AG10803 (cell line): ENCODE measurements around the gene GALNTL6.
"Not testable (repeated sequence)": the region's sequence is repeated elsewhere in the genome, so short reads cannot be mapped to it uniquely, and the experiment has no call there.

Experiments used
- DNase-seq: peaks from one replicate; pipeline ENCODE4 v3.0.0; 2010; ENCODE audit warnings: low read depth
- H3K4me3 ChIP-seq: 2 replicates; pipeline ENCODE4 v1.5.1; 2011; ENCODE audit warnings: mild to moderate bottlenecking, low read length, control low read depth
- TF ChIP-seq, protein P1 (sequence below): conservative IDR thresholded peaks from 2 replicates; pipeline ENCODE4 v1.5.1; 2011; ENCODE audit warnings: mild to moderate bottlenecking, low read length, control low read depth, inconsistent platforms

GALNTL6 gene

GRCh38 chr4:173014113-173014558 lies 1200.9 kb downstream of the GALNTL6 start:
- TF ChIP-seq, protein P1, sequence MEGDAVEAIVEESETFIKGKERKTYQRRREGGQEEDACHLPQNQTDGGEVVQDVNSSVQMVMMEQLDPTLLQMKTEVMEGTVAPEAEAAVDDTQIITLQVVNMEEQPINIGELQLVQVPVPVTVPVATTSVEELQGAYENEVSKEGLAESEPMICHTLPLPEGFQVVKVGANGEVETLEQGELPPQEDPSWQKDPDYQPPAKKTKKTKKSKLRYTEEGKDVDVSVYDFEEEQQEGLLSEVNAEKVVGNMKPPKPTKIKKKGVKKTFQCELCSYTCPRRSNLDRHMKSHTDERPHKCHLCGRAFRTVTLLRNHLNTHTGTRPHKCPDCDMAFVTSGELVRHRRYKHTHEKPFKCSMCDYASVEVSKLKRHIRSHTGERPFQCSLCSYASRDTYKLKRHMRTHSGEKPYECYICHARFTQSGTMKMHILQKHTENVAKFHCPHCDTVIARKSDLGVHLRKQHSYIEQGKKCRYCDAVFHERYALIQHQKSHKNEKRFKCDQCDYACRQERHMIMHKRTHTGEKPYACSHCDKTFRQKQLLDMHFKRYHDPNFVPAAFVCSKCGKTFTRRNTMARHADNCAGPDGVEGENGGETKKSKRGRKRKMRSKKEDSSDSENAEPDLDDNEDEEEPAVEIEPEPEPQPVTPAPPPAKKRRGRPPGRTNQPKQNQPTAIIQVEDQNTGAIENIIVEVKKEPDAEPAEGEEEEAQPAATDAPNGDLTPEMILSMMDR: no peak
- H3K4me3 ChIP-seq: no peak overlapping the region
- DNase-seq: no peak

GRCh38 chr4:173014836-173015235 lies 1201.6 kb downstream of the GALNTL6 start:
- TF ChIP-seq, protein P1: no peak
- no peak for DNase-seq
- no peak overlapping the region for H3K4me3 ChIP-seq

DNA sequence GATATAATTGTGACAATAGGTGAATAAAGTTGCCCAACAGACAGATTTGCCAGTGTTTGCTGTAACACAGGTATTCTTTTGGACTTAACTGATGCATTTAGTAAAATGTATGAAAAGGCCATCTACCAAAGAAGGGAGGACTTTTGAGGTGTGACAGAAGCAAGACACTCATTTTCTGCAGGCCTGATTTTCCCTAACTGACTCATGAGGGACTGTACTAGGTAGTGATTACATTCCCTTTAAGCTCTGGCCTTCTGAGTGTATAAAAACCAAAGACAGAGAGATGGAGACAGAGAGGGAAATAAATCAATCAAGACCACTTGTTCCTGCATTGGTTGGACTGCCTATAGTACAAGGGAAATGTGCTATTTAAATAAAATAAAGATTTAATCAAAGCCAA lies 1204.6 kb downstream of the GALNTL6 start:
- DNase-seq: no peak

GRCh38 chr4:173018446-173018845 lies 1205.2 kb downstream of the GALNTL6 start:
- TF ChIP-seq, protein P1: no peak
- H3K4me3 ChIP-seq: no peak overlapping the region
- DNase-seq: no peak

More for the DNA sequence above, 1204.6 kb downstream of the GALNTL6 start:
- TF ChIP-seq, protein P1: no peak
- no peak overlapping the region for H3K4me3 ChIP-seq

DNA sequence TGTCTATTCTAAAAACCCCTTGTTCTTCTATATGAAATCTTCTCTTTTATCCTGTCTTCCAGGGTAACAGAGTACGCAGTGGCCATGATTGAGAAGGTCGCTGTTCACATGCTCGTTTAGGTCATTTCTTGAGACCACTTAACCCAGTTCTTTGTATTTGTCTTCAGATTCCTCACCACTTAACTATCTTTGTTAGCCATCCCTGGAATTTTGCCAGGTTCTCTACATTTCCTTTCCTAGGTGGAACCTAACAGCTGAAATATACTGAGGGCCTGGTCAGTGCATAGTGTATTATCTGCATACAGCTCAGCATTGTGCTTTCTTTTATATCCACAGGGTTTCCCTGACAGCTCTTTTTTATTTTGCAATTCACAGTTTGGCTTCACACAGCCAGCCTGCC lies 1206.5 kb downstream of the GALNTL6 start:
- H3K4me3 ChIP-seq: no peak overlapping the region
- no peak for DNase-seq
- TF ChIP-seq, protein P1: no peak

- DNase-seq, H3K4me3 ChIP-seq: not testable (repeated sequence)
Observed at GRCh38 chr4:173021746-173022573, 1208.8 kb downstream of the GALNTL6 start.

DNA sequence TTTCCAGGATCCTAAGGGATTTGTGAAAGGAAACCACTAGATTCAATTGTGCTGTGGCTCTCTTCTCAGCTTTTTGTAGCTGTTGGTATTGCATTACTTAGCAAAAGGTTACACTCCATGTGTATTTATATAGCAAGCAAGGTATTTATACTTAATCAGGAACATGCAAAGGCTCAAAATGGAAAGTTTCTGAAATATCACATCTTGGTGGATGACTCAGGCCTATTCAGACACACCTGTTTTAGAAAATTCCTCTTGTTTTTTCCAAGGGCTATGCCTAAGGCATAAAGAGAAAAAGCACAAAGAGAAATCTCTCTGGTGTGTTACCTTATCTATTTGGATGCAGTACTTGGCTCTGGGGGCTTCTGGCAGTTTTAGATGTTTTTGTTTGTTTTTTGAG lies 1211.0 kb downstream of the GALNTL6 start:
- TF ChIP-seq, protein P1: no peak
- H3K4me3 ChIP-seq: no peak overlapping the region
- no peak for DNase-seq
